Ascending aorta (tissue), 2 donors: ENCODE data around the gene TMSB10. TPM values are rescaled to one million over a fixed set of nuclear protein-coding genes. Genes with fewer than 3 reads are reported as not detected.

Experiments used
- DNase-seq, 2 donors: peaks; one replicate each; pipeline ENCODE4 v3.0.0-alpha.2; 2019; ENCODE audit warnings: low spot score in 2 of 2
- H3K27ac ChIP-seq, 2 donors: fragments of 200-600 bp; sonication (generic); one replicate each; pipeline ENCODE4 v1.5.1; 2016 to 2017; ENCODE audit warnings: mild to moderate bottlenecking in 1 of 2
- H3K27me3 ChIP-seq: fragments of 200-600 bp; sonication (generic); one replicate; pipeline ENCODE4 v1.5.1; 2017
- H3K36me3 ChIP-seq, 2 donors: fragments of 200-600 bp; sonication (generic); one replicate each; pipeline ENCODE4 v1.5.1; 2016
- H3K4me1 ChIP-seq, 2 donors: fragments of 200-600 bp; sonication (generic); one replicate each; pipeline ENCODE4 v1.5.1; 2016 to 2017; ENCODE audit warnings: mild to moderate bottlenecking in 1 of 2
- H3K4me3 ChIP-seq, 2 donors: fragments of 200-600 bp; sonication (generic); one replicate each; pipeline ENCODE4 v1.5.1; 2016 to 2017; ENCODE audit warnings: mild to moderate bottlenecking in 1 of 2
- H3K9me3 ChIP-seq, 2 donors: fragments of 200-600 bp; sonication (generic); one replicate each; pipeline ENCODE4 v1.5.1; 2016
- CTCF ChIP-seq, 3 experiments: fragments of 200-600 bp in 2 of 3; fragments of 450-650 bp in 1 of 3; sonication (generic) in 2 of 3; IDR thresholded peaks; one replicate each; pipeline ENCODE4 v1.5.1; 2016 to 2019; ENCODE audit warnings: antibody characterized with exemption in 3 of 3, mild to moderate bottlenecking in 1 of 3, moderate library complexity in 1 of 3
- intact Hi-C: fragments of 100-400 bp; cut with DNase I; formaldehyde crosslinking; loops from one replicate; pipeline ENCODE4 v1.15.1; 2023
- total RNA-seq: library from RNA; depleted of rRNA; stranded (reverse); fragments of >200 nt; gene quantifications from one replicate; pipeline ENCODE4 v1.1.0, GENCODE V29; 2016

The TMSB10 gene
- total RNA-seq, 1 donor from 2014 or later, result 5,452 TPM

- H3K36me3 ChIP-seq, result no peaks in the 10 kb centered on the region
- no peak overlapping the region for H3K4me3 ChIP-seq
- intact Hi-C loops, result no loop called here
- no peaks in the 10 kb centered on the region for H3K9me3 ChIP-seq
- no peak for DNase-seq
- no peaks in the 10 kb centered on the region for H3K27me3 ChIP-seq
- no peak overlapping the region for H3K27ac ChIP-seq
- no peaks in the 10 kb centered on the region for H3K4me1 ChIP-seq
- TF ChIP-seq CTCF (IDR thresholded peaks at IDR 0.05), result no peak
Measured at GRCh38 chr2:84938194-84938879, 32.9 kb downstream of the TMSB10 start.

- Histone ChIP-seq H3K36me3 (no peaks in the 10 kb centered on the region), H3K27me3 (no peaks in the 10 kb centered on the region), H3K4me1 (no peaks in the 10 kb centered on the region), H3K27ac (no peak overlapping the region), H3K9me3 (no peaks in the 10 kb centered on the region), H3K4me3 (peak overlapping the region in 1 of 2 donors; percentile 32)
- intact Hi-C loops, result no loop called here
- peak in 1 of 2 donors; percentile 58 for DNase-seq
- TF ChIP-seq CTCF (IDR thresholded peaks at IDR 0.05), result no peak
Measured at GRCh38 chr2:84939426-84940087, 34.1 kb downstream of the TMSB10 start.

GRCh38 chr2:84940088-84940470 lies 34.6 kb downstream of the TMSB10 start:
- no peaks in the 10 kb centered on the region for H3K4me1 ChIP-seq
- H3K4me3 ChIP-seq, result peak overlapping the region in 1 of 2 donors; percentile 32
- no peaks in the 10 kb centered on the region for H3K36me3 ChIP-seq
- TF ChIP-seq CTCF (IDR thresholded peaks at IDR 0.05), result no peak
- no peaks in the 10 kb centered on the region for H3K27me3 ChIP-seq
- DNase-seq, result peak in 1 of 2 donors; percentile 5
- intact Hi-C loops, result no loop called here
- no peak overlapping the region for H3K27ac ChIP-seq
- H3K9me3 ChIP-seq, result no peaks in the 10 kb centered on the region

- H3K9me3 ChIP-seq, result no peaks in the 10 kb centered on the region
- H3K4me1 ChIP-seq, result no peaks in the 10 kb centered on the region
- H3K27me3 ChIP-seq, result no peaks in the 10 kb centered on the region
- no peaks in the 10 kb centered on the region for H3K36me3 ChIP-seq
- H3K27ac ChIP-seq, result no peak overlapping the region
- no peak for TF ChIP-seq CTCF (IDR thresholded peaks at IDR 0.05)
- DNase-seq, result no peak
- H3K4me3 ChIP-seq, result no peak overlapping the region
- intact Hi-C loops, result no loop called here
Measured at GRCh38 chr2:84940831-84941412, 35.5 kb downstream of the TMSB10 start.

- intact Hi-C loops, result no loop called here
- TF ChIP-seq CTCF (IDR thresholded peaks at IDR 0.05), result no peak
- Histone ChIP-seq H3K27me3 (no peaks in the 10 kb centered on the region), H3K27ac (no peak overlapping the region), H3K4me1 (no peaks in the 10 kb centered on the region), H3K36me3 (no peaks in the 10 kb centered on the region), H3K9me3 (no peaks in the 10 kb centered on the region), H3K4me3 (no peak overlapping the region)
- DNase-seq, result no peak
Measured at GRCh38 chr2:84942166-84942565, 36.7 kb downstream of the TMSB10 start.
